Measurements from ENCODE around the gene ATIC.
A peak's percentile ranks its signal among the peaks of the same experiment; 100 is the strongest.

ATIC gene

GRCh38 chr2:215375467-215375830 lies 63.6 kb downstream of the ATIC start:
- no peak for TF ChIP-seq CTCF (IDR thresholded peaks at IDR 0.05; ENCODE audit: low read depth, low read length, missing control alignments)
- H3K27me3 ChIP-seq (replicated peaks), result no peaks in the 10 kb centered on the region
- no peak for DNase-seq
- H3K27ac ChIP-seq, result no peak overlapping the region
- H3K4me3 ChIP-seq (ENCODE audit: low read depth, low read length), result no peak overlapping the region
- peaks cover 95% of the 10 kb centered on the region for H3K36me3 ChIP-seq (replicated peaks)
- in situ Hi-C loops (cut with HindIII; ENCODE audit: low pct_ligation_motif_present, low sequenced_read_pairs), result no loop called here

- peak; percentile 31 for DNase-seq
- H3K27ac ChIP-seq, result peak overlapping the region; percentile 1
- H3K4me3 ChIP-seq (ENCODE audit: low read depth, low read length), result no peak overlapping the region
- peaks cover 95% of the 10 kb centered on the region for H3K36me3 ChIP-seq (replicated peaks)
- no peaks in the 10 kb centered on the region for H3K27me3 ChIP-seq (replicated peaks)
- TF ChIP-seq CTCF (IDR thresholded peaks at IDR 0.05; ENCODE audit: low read depth, low read length, missing control alignments), result no peak
- in situ Hi-C loops (cut with HindIII; ENCODE audit: low pct_ligation_motif_present, low sequenced_read_pairs), result no loop called here
Measured at GRCh38 chr2:215376103-215376780, 64.4 kb downstream of the ATIC start.

- H3K27ac ChIP-seq, result peak overlapping the region; percentile 26
- H3K36me3 ChIP-seq (replicated peaks), result peaks cover 97% of the 10 kb centered on the region
- peak; percentile 73 for DNase-seq
- no peak for TF ChIP-seq CTCF (IDR thresholded peaks at IDR 0.05; ENCODE audit: low read depth, low read length, missing control alignments)
- no peaks in the 10 kb centered on the region for H3K27me3 ChIP-seq (replicated peaks)
- in situ Hi-C loops (cut with HindIII; ENCODE audit: low pct_ligation_motif_present, low sequenced_read_pairs), result no loop called here
- no peak overlapping the region for H3K4me3 ChIP-seq (ENCODE audit: low read depth, low read length)
Measured at GRCh38 chr2:215377283-215377682, 65.4 kb downstream of the ATIC start.

GRCh38 chr2:215378045-215378444 lies 66.2 kb downstream of the ATIC start:
- no peak overlapping the region for H3K4me3 ChIP-seq (ENCODE audit: low read depth, low read length)
- H3K36me3 ChIP-seq (replicated peaks), result peaks cover 97% of the 10 kb centered on the region
- DNase-seq, result no peak
- in situ Hi-C loops (cut with HindIII; ENCODE audit: low pct_ligation_motif_present, low sequenced_read_pairs), result no loop called here
- no peaks in the 10 kb centered on the region for H3K27me3 ChIP-seq (replicated peaks)
- TF ChIP-seq CTCF (IDR thresholded peaks at IDR 0.05; ENCODE audit: low read depth, low read length, missing control alignments), result no peak
- no peak overlapping the region for H3K27ac ChIP-seq

- Histone ChIP-seq H3K27me3 (replicated peaks) (no peaks in the 10 kb centered on the region), H3K36me3 (replicated peaks) (peaks cover 99% of the 10 kb centered on the region), H3K27ac (no peak overlapping the region), H3K4me3 (ENCODE audit: low read depth, low read length) (no peak overlapping the region)
- TF ChIP-seq CTCF (IDR thresholded peaks at IDR 0.05; ENCODE audit: low read depth, low read length, missing control alignments), result no peak
- in situ Hi-C loops (cut with HindIII; ENCODE audit: low pct_ligation_motif_present, low sequenced_read_pairs), result no loop called here
- no peak for DNase-seq
Measured at GRCh38 chr2:215379039-215379438, 67.2 kb downstream of the ATIC start.

- in situ Hi-C loops (cut with HindIII; ENCODE audit: low pct_ligation_motif_present, low sequenced_read_pairs), result no loop called here
Measured at GRCh38 chr2:215379948-215380347, 68.1 kb downstream of the ATIC start.

More at GRCh38 chr2:215379948-215380347, 68.1 kb downstream of the ATIC start:
- Histone ChIP-seq H3K36me3 (replicated peaks) (peaks cover 99% of the 10 kb centered on the region), H3K4me3 (ENCODE audit: low read depth, low read length) (no peak overlapping the region), H3K27me3 (replicated peaks) (no peaks in the 10 kb centered on the region), H3K27ac (peak overlapping the region; percentile 11)
- TF ChIP-seq CTCF (IDR thresholded peaks at IDR 0.05; ENCODE audit: low read depth, low read length, missing control alignments), result no peak
- DNase-seq, result no peak
